GM19099 (cell line): ENCODE results near the gene AK9.

Source experiments
- POLR2A ChIP-seq: IDR thresholded peaks from 3 replicates; pipeline ENCODE4 v1.6.1; 2011; ENCODE audit warnings: low read depth; ENCODE audit not compliant: insufficient read length; ENCODE audit errors: extremely low read depth

The AK9 gene

DNA sequence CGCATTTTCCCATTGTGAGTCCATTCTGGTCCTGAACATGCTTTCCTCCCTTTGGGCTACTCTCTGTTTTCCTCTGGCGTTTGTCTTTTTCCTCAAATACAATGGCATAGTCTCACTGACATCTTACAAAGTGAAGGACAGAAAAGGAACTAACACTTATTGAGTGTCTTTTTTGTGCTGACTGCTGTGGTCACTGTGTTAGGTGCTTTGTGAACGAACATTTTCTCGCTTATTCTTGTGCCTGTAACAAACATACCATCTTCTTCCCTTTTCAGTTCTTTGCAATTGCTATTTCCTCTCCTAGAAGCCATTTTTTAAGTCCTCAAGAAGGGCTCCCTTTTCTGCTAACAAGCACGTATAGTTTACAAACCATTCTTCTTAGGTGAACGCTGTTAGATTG, 15.5 kb upstream of the AK9 start:
- no peak for TF ChIP-seq POLR2A

DNA sequence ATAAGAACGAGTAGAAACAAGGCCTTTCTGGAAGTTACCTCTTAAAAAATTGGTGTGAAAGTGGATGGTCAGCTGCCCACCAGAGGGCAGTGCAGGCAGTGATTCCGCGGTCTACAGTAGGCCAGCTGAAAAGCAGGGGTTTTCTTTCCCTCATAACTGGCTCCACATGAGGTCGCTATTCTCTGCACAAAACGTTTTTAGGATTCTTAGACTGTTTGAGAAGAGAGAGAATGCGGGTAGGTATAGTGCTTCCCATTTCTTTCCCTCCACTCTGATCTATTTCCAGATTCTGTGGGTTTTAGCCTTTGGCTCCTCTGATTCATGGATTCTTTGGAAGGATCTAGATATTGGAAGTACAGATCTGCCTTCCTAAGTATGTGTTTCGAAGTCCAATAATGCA, 14.3 kb upstream of the AK9 start:
- no peak for TF ChIP-seq POLR2A

GRCh38 chr6:109702791-109703190, 11.8 kb upstream of the AK9 start:
- no peak for TF ChIP-seq POLR2A

- no peak for TF ChIP-seq POLR2A
Observed at GRCh38 chr6:109701774-109702173, 10.8 kb upstream of the AK9 start.

DNA sequence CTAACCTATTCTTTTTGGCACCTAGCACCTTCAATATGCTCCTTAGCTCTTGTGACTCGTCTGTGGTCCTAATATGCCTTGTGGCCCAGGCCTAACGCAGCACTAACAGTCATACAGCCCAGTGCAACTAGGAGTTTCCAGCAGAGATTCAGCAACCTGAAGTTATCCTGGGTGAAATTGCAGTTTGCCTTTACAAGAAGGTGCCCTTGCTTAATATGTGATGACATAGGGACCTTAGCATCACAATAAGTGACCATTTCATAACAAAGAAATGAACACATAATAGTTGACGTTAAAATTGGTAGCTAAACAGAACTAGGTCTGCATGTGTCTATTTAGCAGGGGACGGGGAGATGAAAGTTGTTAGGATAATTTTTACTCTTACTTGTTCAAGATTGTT, 10.2 kb upstream of the AK9 start:
- TF ChIP-seq POLR2A: no peak

DNA sequence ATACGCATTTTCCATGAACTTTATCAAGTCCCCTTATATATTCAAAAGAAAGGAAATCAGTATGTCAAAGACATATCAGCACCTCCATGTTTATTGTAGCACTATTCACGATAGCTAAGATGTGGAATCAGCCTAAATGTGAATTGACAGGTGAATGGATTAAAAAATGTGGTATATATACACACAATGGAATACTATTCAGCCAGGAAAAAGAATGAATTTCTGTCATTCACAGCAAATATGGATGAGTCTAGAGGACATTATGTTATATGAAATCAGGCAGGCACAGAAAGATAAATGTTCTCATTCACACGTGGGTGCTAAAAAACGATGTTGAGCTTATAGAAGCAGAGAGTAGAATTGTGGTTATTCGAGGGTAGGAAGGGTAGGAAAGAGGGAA, 5.4 kb upstream of the AK9 start:
- TF ChIP-seq POLR2A: no peak

- TF ChIP-seq POLR2A: no peak
Observed at GRCh38 chr6:109695468-109695867, 4.5 kb upstream of the AK9 start.

- no peak for TF ChIP-seq POLR2A
Observed at GRCh38 chr6:109693111-109693510, 2.1 kb upstream of the AK9 start.

- no peak for TF ChIP-seq POLR2A
Observed at GRCh38 chr6:109690373-109690736, 647 bp downstream of the AK9 start.

DNA sequence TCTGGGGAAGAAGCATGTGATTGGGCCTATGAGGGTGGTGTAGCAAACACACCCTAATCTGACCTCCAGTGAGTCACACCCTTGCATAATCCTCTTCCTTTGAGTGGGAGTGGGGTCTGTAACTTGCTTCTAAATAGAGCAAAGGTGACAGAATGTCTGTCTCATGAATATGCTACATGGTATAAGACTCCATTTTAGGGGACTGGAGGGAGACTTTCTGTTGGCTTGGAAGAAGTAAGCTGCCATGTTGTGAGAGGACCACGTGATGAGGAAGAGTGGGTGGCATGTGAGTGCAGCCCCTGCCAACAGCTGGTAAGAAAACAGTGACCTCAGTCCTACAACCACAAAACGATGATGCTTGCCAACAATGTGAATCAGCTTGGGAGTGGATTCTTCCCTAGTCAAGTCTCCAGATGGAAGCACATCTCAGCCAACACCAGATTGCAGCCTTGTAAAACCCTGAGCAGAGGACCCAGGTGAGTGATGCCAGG, 3.7 kb downstream of the AK9 start:
- TF ChIP-seq POLR2A: no peak

DNA sequence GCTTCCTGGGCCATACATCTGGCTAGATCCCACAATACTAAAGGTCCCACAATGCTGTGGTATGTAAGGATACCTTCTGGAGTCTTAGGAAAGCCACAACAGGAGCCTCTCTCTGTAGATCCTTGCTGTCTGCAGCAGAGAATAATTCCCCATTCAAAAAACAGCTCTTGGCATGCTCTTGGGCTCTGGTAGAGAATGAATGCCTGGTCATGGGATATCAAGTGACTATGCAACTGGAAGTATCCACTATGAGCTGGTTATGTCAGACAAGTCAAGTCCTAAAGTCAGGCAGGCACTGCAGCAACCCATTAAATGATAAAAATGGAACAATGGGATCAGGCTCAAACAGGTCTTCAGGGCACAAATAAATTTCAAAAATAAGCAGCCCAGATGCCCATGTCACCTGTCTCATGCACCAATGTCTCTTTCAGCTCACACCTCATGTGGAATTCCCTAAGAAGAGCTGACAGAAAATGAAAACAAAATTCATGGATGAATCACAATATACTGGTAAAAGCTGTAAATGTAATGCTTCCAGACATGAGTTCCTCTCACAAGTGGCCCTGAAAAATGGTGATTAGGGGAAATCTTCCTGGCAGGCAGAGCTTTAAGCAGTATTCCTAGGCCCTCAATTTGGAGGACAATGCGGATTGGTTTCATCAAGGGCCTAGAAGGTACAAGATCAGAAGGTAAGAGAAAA, 4.3 kb downstream of the AK9 start:
- TF ChIP-seq POLR2A: no peak

DNA sequence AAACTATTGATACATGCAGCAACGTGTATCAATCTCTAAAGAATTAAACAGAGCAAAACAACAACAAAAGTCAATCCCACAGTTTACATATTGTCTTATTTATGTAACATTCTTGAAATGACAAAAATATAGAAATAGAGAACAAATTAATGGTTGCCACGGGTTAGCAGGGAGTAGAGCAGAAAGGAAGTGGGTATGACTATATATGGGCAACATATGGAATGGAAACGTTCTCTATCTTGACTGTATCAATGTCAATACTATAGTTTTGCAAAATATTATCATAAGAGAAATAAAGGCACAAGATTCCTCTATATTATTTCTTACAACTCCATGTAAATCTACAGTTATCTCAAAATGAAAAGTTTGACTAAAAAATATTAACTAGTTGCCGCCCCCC, 12.8 kb downstream of the AK9 start:
- TF ChIP-seq POLR2A: no peak

GRCh38 chr6:109676724-109677123, 14.3 kb downstream of the AK9 start:
- TF ChIP-seq POLR2A: no peak

DNA sequence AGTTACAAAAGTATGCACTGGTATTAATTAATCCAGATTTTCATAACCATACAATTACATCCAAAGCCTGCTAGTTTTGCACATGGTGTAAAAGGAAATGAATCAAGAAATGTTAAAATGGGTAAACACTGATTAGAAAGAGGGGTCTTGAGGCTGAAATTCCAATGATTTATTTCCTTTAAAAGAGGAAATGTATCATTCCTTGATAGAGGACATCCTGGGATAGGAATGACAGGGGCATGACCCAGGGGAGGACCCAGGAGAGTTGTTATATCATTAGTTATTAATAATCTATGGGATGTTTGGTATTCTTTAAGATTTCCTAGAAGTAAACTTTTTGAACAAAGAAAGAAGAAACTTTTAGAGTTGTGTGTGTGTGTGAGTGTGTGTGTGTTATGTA, 18.2 kb downstream of the AK9 start:
- TF ChIP-seq POLR2A: no peak

DNA sequence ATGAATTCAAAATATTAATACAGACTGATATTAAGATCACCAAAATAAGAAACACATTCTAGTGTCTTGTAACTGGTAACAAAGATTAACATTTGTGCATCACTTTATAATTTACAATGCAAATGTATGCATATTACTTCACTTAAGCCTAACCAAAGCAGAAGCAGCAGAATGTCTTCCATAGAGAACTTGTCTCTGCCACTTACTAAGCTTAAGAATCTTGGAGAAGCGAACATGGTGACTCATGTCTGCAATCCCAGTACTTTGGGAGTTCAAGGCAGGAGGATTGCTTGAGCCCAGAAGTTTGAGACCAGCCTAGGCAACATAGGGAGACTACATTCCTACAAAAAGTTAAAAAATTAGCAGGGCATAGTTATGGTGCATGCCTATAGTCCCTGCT, 18.8 kb downstream of the AK9 start:
- TF ChIP-seq POLR2A: no peak

DNA sequence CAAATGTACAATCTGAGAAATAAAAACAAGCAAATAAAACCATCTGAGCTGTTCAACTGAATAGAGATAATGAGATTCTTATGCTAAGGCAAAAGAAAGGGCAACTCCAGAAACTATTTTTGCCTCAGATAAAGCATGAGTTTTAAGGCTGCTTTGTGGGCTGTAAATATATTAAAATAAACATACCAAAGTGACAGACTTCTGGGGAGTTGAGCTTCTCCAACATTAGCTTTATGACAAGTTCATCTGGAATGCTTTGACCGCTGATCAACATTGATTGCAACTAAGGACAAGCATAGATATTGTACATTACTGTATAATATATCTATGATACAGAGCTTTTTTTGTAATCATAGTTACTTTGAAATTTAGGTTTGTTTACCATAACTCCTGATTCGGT, 19.3 kb downstream of the AK9 start:
- TF ChIP-seq POLR2A: no peak

GRCh38 chr6:109669811-109670210, 21.2 kb downstream of the AK9 start:
- TF ChIP-seq POLR2A: no peak

DNA sequence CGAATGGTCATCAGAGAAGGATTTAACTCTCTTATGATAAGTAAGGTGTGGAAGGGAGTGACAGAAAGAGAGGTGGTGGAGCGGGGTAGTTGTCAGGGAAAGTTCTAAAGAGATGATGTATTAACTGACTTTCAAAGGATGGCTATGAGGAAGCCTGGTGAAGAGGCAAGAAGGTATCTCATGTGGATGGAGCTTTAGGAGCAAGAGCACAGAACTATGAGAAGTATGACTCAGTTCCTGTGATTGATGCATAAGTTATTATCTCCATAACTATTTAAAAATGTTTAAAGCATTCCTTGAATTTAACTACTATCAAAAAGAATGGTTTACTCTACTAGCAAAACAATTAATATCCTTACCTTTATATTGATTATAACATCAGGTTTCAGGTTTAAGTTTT, 28.8 kb downstream of the AK9 start:
- no peak for TF ChIP-seq POLR2A
